H1 (cell line): ENCODE measurements around the gene ABHD1. TPM values are rescaled to one million over a fixed set of nuclear protein-coding genes. Genes with fewer than 3 reads are reported as not detected.

ENCODE experiments used
- CTCF ChIA-PET: fragments of 300-600 bp; sonication (Branson Sonifier 250); formaldehyde crosslinking; loops from one replicate; lab custom pipeline; 2021; ENCODE audit not compliant: partially characterized antibody; lab: Charles Lee
- POLR2A ChIA-PET: fragments of 300-600 bp; sonication (Branson Sonifier 250); formaldehyde crosslinking; loops from one replicate; lab custom pipeline; 2021; ENCODE audit warnings: inconsistent platforms; ENCODE audit not compliant: partially characterized antibody; lab: Charles Lee
- DNase-seq, 2 experiments: peaks; one replicate each; pipeline versions ENCODE4 v3.0.0 to v3.0.0-alpha.2; 2010 to 2022; ENCODE audit warnings: low spot score in 2 of 2, low read depth in 1 of 2, mixed read lengths in 1 of 2
- FAIRE-seq: peaks from 2 replicates; lab custom pipeline; 2011; peaks lifted over from hg19 to GRCh38; lab: Jason Lieb, UNC
- H2AFZ ChIP-seq: 2 replicates; pipeline ENCODE4 v1.8.1; 2012; ENCODE audit warnings: low read length, inconsistent platforms
- H2AK5ac ChIP-seq: 2 replicates; pipeline ENCODE4 v1.6.1; 2013; ENCODE audit warnings: low read depth, low read length
- H2BK120ac ChIP-seq: replicated peaks from 2 replicates; pipeline ENCODE3; 2013; ENCODE audit warnings: low read depth, low read length, inconsistent platforms
- H2BK12ac ChIP-seq: 2 replicates; pipeline ENCODE4 v1.6.1; 2013; ENCODE audit warnings: low read depth, low read length
- H2BK15ac ChIP-seq: 2 replicates; pipeline ENCODE4 v1.6.1; 2013; ENCODE audit warnings: low read length
- H2BK20ac ChIP-seq: 2 replicates; pipeline ENCODE4 v1.6.1; 2013; ENCODE audit warnings: low read length
- H2BK5ac ChIP-seq: 2 replicates; pipeline ENCODE4 v1.6.1; 2013; ENCODE audit warnings: low read depth, low read length
- H3K14ac ChIP-seq: 2 replicates; pipeline ENCODE4 v1.6.1; 2013; ENCODE audit warnings: inconsistent platforms; ENCODE audit not compliant: insufficient read length
- H3K18ac ChIP-seq: 2 replicates; pipeline ENCODE4 v1.6.1; 2013; ENCODE audit warnings: low read length; ENCODE audit errors: extremely low read depth
- H3K23ac ChIP-seq: 2 replicates; pipeline ENCODE4 v1.6.1; 2013; ENCODE audit warnings: inconsistent platforms; ENCODE audit not compliant: insufficient read length
- H3K23me2 ChIP-seq: 2 replicates; pipeline ENCODE4 v1.6.1; 2013; ENCODE audit warnings: low read depth, low read length
- H3K27ac ChIP-seq: 2 replicates; pipeline ENCODE4 v1.6.1; 2011; ENCODE audit warnings: low read depth, low read length, inconsistent platforms
- H3K27me3 ChIP-seq, 4 experiments: replicated peaks in 1 of 4; 1 replicate in 1 of 4; 2 replicates in 3 of 4; pipeline versions ENCODE4 v1.6.1 to v1.8.1; 2011 to 2013; ENCODE audit warnings: low read length in 3 of 4, mild to moderate bottlenecking in 3 of 4, inconsistent platforms in 2 of 4, mixed read lengths in 2 of 4, moderate library complexity in 1 of 4; ENCODE audit not compliant: control insufficient read depth in 3 of 4, insufficient read depth in 3 of 4; ENCODE audit errors: extremely low read depth in 1 of 4
- H3K36me3 ChIP-seq, 4 experiments: 2 replicates each; pipeline versions ENCODE4 v1.6.1 to v1.8.1; 2011 to 2013; ENCODE audit warnings: mild to moderate bottlenecking in 4 of 4, low read length in 3 of 4, moderate library complexity in 2 of 4, control low read depth in 1 of 4, inconsistent platforms in 1 of 4; ENCODE audit not compliant: insufficient read depth in 4 of 4, control insufficient read depth in 2 of 4
- H3K4ac ChIP-seq: replicated peaks from 2 replicates; pipeline ENCODE3; 2013; ENCODE audit warnings: low read length, low read depth, mixed read lengths, inconsistent platforms; ENCODE audit not compliant: insufficient read length
- H3K4me1 ChIP-seq, 4 experiments: replicated peaks in 1 of 4; 1 replicate in 1 of 4; 2 replicates in 3 of 4; pipeline versions ENCODE4 v1.6.1 to v1.8.1; 2011 to 2013; ENCODE audit warnings: low read length in 3 of 4, inconsistent platforms in 2 of 4, mixed read lengths in 1 of 4; ENCODE audit not compliant: insufficient read depth in 4 of 4, control insufficient read depth in 3 of 4
- H3K4me2 ChIP-seq, 2 experiments: 2 replicates each; pipeline versions ENCODE4 v1.6.1 to v1.8.1; 2011 to 2013; ENCODE audit warnings: low read depth in 2 of 2, low read length in 2 of 2, control low read depth in 1 of 2, inconsistent platforms in 1 of 2, mild to moderate bottlenecking in 1 of 2; ENCODE audit not compliant: insufficient read depth in 1 of 2
- H3K4me3 ChIP-seq, 4 experiments: fragments of 200-600, 300-600 bp in 1 of 4; sonication (generic), shearing (Covaris generic), sonication (Bioruptor Twin) in 1 of 4; 2 replicates each; pipeline versions ENCODE4 v1.5.1 to v1.8.1; 2011 to 2016; ENCODE audit warnings: low read length in 4 of 4, low read depth in 3 of 4, control low read depth in 2 of 4, inconsistent platforms in 2 of 4, mild to moderate bottlenecking in 2 of 4, mixed read lengths in 1 of 4, moderate library complexity in 1 of 4; ENCODE audit not compliant: insufficient read depth in 2 of 4; ENCODE audit errors: extremely low read depth in 1 of 4
- H3K56ac ChIP-seq: replicated peaks from 2 replicates; pipeline ENCODE3; 2013; ENCODE audit warnings: low read depth, mild to moderate bottlenecking, mixed read lengths, low read length, inconsistent platforms; ENCODE audit not compliant: insufficient read length
- H3K79me1 ChIP-seq: 2 replicates; pipeline ENCODE4 v1.6.1; 2013; ENCODE audit warnings: low read depth, low read length, control low read depth
- H3K79me2 ChIP-seq, 2 experiments: 2 replicates each; pipeline versions ENCODE4 v1.6.1 to v1.8.1; 2012 to 2013; ENCODE audit warnings: low read length in 2 of 2, mild to moderate bottlenecking in 2 of 2, inconsistent platforms in 1 of 2; ENCODE audit not compliant: insufficient read depth in 2 of 2, control insufficient read depth in 1 of 2
- H3K9ac ChIP-seq, 4 experiments: replicated peaks in 1 of 4; 1 replicate in 1 of 4; 2 replicates in 3 of 4; pipeline versions ENCODE4 v1.6.1 to v1.8.1; 2011 to 2013; ENCODE audit warnings: low read depth in 3 of 4, low read length in 3 of 4, control low read depth in 2 of 4, mild to moderate bottlenecking in 2 of 4, moderate library complexity in 2 of 4, inconsistent platforms in 1 of 4; ENCODE audit errors: extremely low read depth in 1 of 4
- H3K9me3 ChIP-seq, 2 experiments: 2 replicates each; pipeline versions ENCODE4 v1.6.1 to v1.8.1; 2012 to 2013; ENCODE audit warnings: mild to moderate bottlenecking in 2 of 2, moderate library complexity in 2 of 2, control low read depth in 1 of 2, inconsistent platforms in 1 of 2, low read depth in 1 of 2, low read length in 1 of 2, mixed read lengths in 1 of 2; ENCODE audit not compliant: insufficient read depth in 2 of 2
- H4K20me1 ChIP-seq, 2 experiments: replicated peaks in 1 of 2; 2 replicates each; pipeline versions ENCODE3 to v1.8.1; 2011 to 2013; ENCODE audit warnings: inconsistent platforms in 2 of 2, low read length in 2 of 2, mild to moderate bottlenecking in 1 of 2; ENCODE audit not compliant: insufficient read depth in 2 of 2, control insufficient read depth in 1 of 2
- H4K5ac ChIP-seq: 2 replicates; pipeline ENCODE4 v1.6.1; 2013; ENCODE audit warnings: low read length, low read depth, mixed read lengths, inconsistent platforms; ENCODE audit not compliant: insufficient read length
- H4K8ac ChIP-seq: 2 replicates; pipeline ENCODE4 v1.8.0; 2013; ENCODE audit warnings: mild to moderate bottlenecking, moderate library complexity, low read length, inconsistent platforms; ENCODE audit not compliant: insufficient read depth; ENCODE audit errors: extremely low read depth
- H4K91ac ChIP-seq: replicated peaks from 2 replicates; pipeline ENCODE3; 2013; ENCODE audit warnings: low read length, mixed read lengths, inconsistent platforms; ENCODE audit not compliant: insufficient read length
- CBX8 ChIP-seq: fragments of 300-800, 300-1000 bp; sonication (generic); IDR thresholded peaks from 2 replicates; pipeline ENCODE4 v1.7.1; 2016; ENCODE audit warnings: low read depth, low read length, borderline replicate concordance
- CTBP2 ChIP-seq: IDR thresholded peaks from 2 replicates; pipeline ENCODE4 v1.7.0; 2011; ENCODE audit warnings: borderline replicate concordance, mild to moderate bottlenecking, moderate library complexity, mixed read lengths, low read length; ENCODE audit not compliant: insufficient read depth, insufficient read length
- JUND ChIP-seq: IDR thresholded peaks from 2 replicates; pipeline ENCODE4 v1.6.1; 2011; ENCODE audit warnings: mild to moderate bottlenecking, improper control_type of control experiment, low read length
- NRF1 ChIP-seq: IDR thresholded peaks from 2 replicates; pipeline ENCODE4 v1.6.1; 2011; ENCODE audit warnings: mild to moderate bottlenecking, low read depth, low read length, improper control_type of control experiment
- POLR2AphosphoS5 ChIP-seq: IDR thresholded peaks from 2 replicates; pipeline ENCODE4 v1.6.1; 2011; ENCODE audit warnings: low read depth, low read length
- SP4 ChIP-seq: IDR thresholded peaks from 2 replicates; pipeline ENCODE4 v1.6.1; 2012; ENCODE audit warnings: low read length, inconsistent platforms
- TEAD4 ChIP-seq: IDR thresholded peaks from 2 replicates; pipeline ENCODE4 v1.6.1; 2012; ENCODE audit warnings: low read depth, low read length, inconsistent platforms, mixed read lengths
- WGBS, 2 experiments: shearing (Covaris generic) in 1 of 2; methylation state at CpG; one replicate each; pipeline versions ENCODE4 v1.1.6 to v1.1.7; 2013 to 2015; ENCODE audit warnings: low lambda C conversion rate in 2 of 2, mixed read lengths in 2 of 2, inconsistent platforms in 1 of 2, low coverage in 1 of 2, missing lambda C conversion rate in 1 of 2; ENCODE audit not compliant: insufficient replicate concordance in 2 of 2, insufficient coverage in 1 of 2, insufficient read length in 1 of 2; ENCODE audit errors: extremely low coverage in 1 of 2, missing lambda C conversion rate in 1 of 2; 5-methylcytosine and 5-hydroxymethylcytosine counted together
- polyA plus RNA-seq, 7 experiments: library from polyadenylated mRNA; depleted of rRNA in 3 of 7; stranded (reverse) in 5 of 7; unstranded in 2 of 7; fragments of >200 nt in 5 of 7; fragments of 200-250 nt in 2 of 7; gene quantifications; 1 replicate in 5 of 7; 2 replicates in 1 of 7; 4 replicates in 1 of 7; pipeline versions ENCODE4 v1.2.1 to v1.2.3, GENCODE V29; 2011 to 2013; ENCODE audit warnings: missing spikeins in 2 of 7, mixed read lengths in 2 of 7
- total RNA-seq: library from RNA; stranded (reverse); fragmentation: NEBNext Ultra II Directional; extraction: Animal tissue kit (Norgen Biotek cat#: 25700); gene quantifications from 2 replicates; pipeline ENCODE4 v1.2.1, GENCODE V29; 2021

Gene ABHD1
- total and polyA plus RNA-seq, 2 of the 8 experiments (the other 6 are each of a cell fraction or from before 2014, with no cell fraction given), result 0.20 to 1.1 TPM

- WGBS, 2 experiments, result 96% methylated on average over 24 of the region's 24 CpGs; no CpG with 5 or more reads in 1 of the 2 experiments
- Histone ChIP-seq H3K56ac (no peak overlapping the region), H3K4me1 (peaks cover 0 to 2% (median under 1%) of the 10 kb centered on the region in 4 experiments; a peak in 2 of 7 replicates), H3K27me3 (no peaks in the 10 kb centered on the region), H3K23me2 (no peaks in the 10 kb centered on the region), H4K91ac (no peak overlapping the region), H2BK5ac (no peak overlapping the region), H4K20me1 (peaks cover 0 to 6% of the 10 kb centered on the region in 2 experiments), H3K4me3 (no peak overlapping the region), H3K36me3 (no peaks in the 10 kb centered on the region), H2BK20ac (no peak overlapping the region), H3K9me3 (no peaks in the 10 kb centered on the region), H4K8ac (no peak overlapping the region), H2BK120ac (no peak overlapping the region), H2BK15ac (no peak overlapping the region), H3K4me2 (no peak overlapping the region), H3K79me1 (no peaks in the 10 kb centered on the region; the same call in 1 of the 2 replicates), H4K5ac (no peak overlapping the region), H2AK5ac (no peak overlapping the region), H3K18ac (no peak overlapping the region), H3K4ac (no peak overlapping the region), H2AFZ (no peak overlapping the region), H2BK12ac (no peak overlapping the region), H3K14ac (no peak overlapping the region), H3K79me2 (no peaks in the 10 kb centered on the region), H3K27ac (no peak overlapping the region), H3K9ac (no peak overlapping the region), H3K23ac (no peak overlapping the region)
- ChIA-PET CTCF (interaction anchor here (0.6 to 12.7 kb wide), 11 partner anchors 9 to 157 kb away, joined by 3 to 120 read pairs (median 5); partner anchors contain the start of gene PREB), POLR2A (interaction anchor here (1.1 to 1.5 kb wide), 3 partner anchors 22 to 128 kb away, joined by 3 to 6 read pairs (median 4); no protein-coding TSS in a partner anchor)
- TF ChIP-seq JUND, result no peak
- no peak for TF ChIP-seq NRF1
- no peak for TF ChIP-seq CBX8
- TF ChIP-seq SP4, result no peak
- no peak for TF ChIP-seq TEAD4
- TF ChIP-seq CTBP2, result no peak
- TF ChIP-seq POLR2AphosphoS5, result no peak
- FAIRE-seq, result no peak
- DNase-seq, result no peak
These were observed 29.1 kb upstream of the ABHD1 start for GRCh38 chr2:27094353-27094984.
